Stimulated activated CD4-positive, alpha-beta T cell treated with anti-CD3 and anti-CD28 coated beads, Interleukin-2, amount 100 ng/mL, for 4 hours (primary cell): ENCODE data around the gene FRMD4B.

Source experiments
- DNase-seq: peaks from one replicate; pipeline ENCODE4 v3.0.0-alpha.2; 2020; ENCODE audit warnings: low read depth

The FRMD4B gene

GRCh38 chr3:69385723-69386555 lies at the start of gene FRMD4B:
FRMD4B (minus strand) TSS chr3:69386088; CDS start chr3:69385989, 99 bp downstream.
- DNase-seq, result no peak

DNA sequence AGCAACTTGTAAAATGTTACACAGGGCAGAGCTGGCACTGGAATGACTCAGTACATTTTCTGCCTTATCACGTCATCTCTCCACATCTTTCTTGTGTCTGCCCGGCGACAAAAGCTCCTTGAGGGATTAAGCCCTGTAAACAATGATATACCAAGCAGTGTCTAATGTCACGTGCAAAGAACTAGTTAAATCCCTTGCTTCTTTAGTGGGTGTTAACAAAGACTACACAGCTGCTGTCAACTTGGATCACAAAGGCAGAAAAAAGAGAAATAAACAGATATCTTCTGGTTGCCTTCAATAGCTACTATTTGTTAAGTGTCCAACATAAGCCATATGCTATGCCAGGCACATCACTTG lies 48.1 kb upstream of the FRMD4B start:
- no peak for DNase-seq

- no peak for DNase-seq
These were observed 47.5 kb upstream of the FRMD4B start for GRCh38 chr3:69433121-69433968.

GRCh38 chr3:69428657-69429255 lies 42.9 kb upstream of the FRMD4B start:
- no peak for DNase-seq

- no peak for DNase-seq
These were observed 41.0 kb upstream of the FRMD4B start for GRCh38 chr3:69426967-69427304.

DNA sequence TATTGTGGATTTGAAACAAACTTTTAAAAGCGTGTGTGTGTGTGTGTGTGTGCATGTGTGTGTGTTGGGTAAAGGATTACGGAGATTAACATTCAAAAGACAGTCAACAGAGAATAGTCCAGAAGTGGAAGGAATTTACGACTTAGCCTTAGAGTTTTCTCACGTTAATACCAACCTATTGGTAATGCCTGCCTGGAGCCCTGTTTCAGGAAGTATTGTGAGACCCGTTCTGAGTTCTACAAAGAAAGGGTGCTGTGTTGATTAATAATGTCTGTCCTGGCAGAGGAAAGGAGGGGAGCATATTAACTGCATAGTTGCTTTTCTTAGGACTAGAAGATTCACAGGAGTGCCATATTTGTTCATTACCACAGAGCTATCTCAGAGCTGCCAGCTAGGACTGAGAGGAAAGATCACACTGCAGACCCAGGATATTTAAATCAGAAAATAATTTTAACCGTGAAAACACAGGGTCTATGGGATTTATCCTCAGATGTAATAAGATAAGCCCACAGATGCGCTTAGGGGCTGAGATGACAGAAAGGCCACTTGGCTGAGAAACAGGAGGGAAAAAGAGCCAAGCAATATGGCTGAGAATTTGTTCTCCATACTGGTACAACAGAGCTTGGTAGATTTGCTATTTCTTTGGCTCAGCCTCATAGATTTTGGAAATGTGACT lies 40.5 kb upstream of the FRMD4B start:
- no peak for DNase-seq

- peak; percentile 10 for DNase-seq
These were observed 39.4 kb upstream of the FRMD4B start for GRCh38 chr3:69425249-69425648.

- DNase-seq, result no peak
These were observed 37.7 kb upstream of the FRMD4B start for GRCh38 chr3:69423463-69424155.

- DNase-seq, result no peak
These were observed 36.9 kb upstream of the FRMD4B start for GRCh38 chr3:69422751-69423150.

GRCh38 chr3:69420781-69421520 lies 35.1 kb upstream of the FRMD4B start:
- DNase-seq, result no peak

GRCh38 chr3:69419276-69419675 lies 33.4 kb upstream of the FRMD4B start:
- DNase-seq, result no peak

- no peak for DNase-seq
These were observed 31.7 kb upstream of the FRMD4B start for GRCh38 chr3:69417541-69418078.

GRCh38 chr3:69413551-69414207 lies 27.8 kb upstream of the FRMD4B start:
- DNase-seq, result no peak

GRCh38 chr3:69411346-69411745 lies 25.5 kb upstream of the FRMD4B start:
- no peak for DNase-seq

- peak; percentile 51 for DNase-seq
These were observed 24.4 kb upstream of the FRMD4B start for GRCh38 chr3:69410301-69410700.

GRCh38 chr3:69409831-69410230 lies 23.9 kb upstream of the FRMD4B start:
- DNase-seq, result no peak

GRCh38 chr3:69409011-69409410 lies 23.1 kb upstream of the FRMD4B start:
- no peak for DNase-seq

- no peak for DNase-seq
These were observed 22.7 kb upstream of the FRMD4B start for GRCh38 chr3:69408542-69408941.

DNA sequence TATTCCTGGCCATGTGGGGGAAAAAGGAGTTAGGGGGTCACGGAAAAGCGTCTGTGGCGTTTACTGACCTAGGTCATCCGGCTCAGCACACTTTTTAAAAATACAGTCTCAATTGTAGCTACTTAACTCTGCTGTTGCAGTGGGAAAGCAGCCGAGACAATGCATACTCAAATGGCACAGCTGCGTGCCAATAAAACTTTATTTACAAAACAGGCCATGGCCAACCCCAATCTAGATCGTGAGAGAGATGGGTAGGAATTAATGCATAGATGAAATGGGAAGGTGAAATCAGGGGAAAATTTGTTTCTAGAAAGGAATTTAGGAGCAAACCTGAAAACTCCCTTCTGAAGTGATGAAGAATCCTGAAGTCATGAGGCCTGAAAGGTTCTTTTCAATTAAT lies 22.0 kb upstream of the FRMD4B start:
- no peak for DNase-seq

DNA sequence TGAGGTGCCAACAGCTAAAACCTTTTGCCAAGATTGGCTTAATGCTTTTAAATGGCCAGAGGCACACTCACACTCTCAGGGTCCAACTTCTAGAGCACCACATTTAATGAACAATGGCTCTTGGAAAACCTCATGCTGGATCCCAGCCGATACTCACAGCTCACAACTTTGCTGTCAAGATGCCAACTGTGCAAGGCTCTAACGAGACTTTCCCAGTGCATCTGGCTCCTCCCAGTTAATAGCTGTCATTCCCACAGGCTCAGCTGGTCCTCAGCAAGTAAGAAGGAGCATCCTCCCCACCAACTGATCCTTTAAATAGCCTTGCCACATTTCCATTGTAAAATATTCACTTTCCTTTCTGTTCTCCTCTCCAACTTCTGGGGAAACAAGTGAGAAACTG lies 20.3 kb upstream of the FRMD4B start:
- DNase-seq, result no peak
